OCI-LY7 (cell line): ENCODE measurements around the gene RPS21. TPM values are rescaled to one million over a fixed set of nuclear protein-coding genes. Genes with fewer than 3 reads are reported as not detected.

ENCODE experiments used
- BruUV-seq: library from RNA; stranded (reverse); fragments of 400-500 nt; replicated peaks from 2 replicates; lab custom pipeline; 2021; lab: Mats Ljungman, UMichigan
- CTCF ChIA-PET: fragments of 300-600 bp; sonication (Branson Sonifier 250); formaldehyde crosslinking; loops from one replicate; lab custom pipeline; 2022; ENCODE audit warnings: antibody characterized with exemption; ENCODE audit not compliant: unreplicated experiment; lab: Charles Lee
- POLR2A ChIA-PET: fragments of 300-600 bp; sonication (Branson Sonifier 250); formaldehyde crosslinking; loops from one replicate; lab custom pipeline; 2022; ENCODE audit warnings: antibody characterized with exemption; lab: Charles Lee
- DNase-seq: peaks from one replicate; pipeline ENCODE4 v3.0.0-alpha.2; 2015; ENCODE audit warnings: low spot score
- H2AFZ ChIP-seq: fragments of 200-600 bp; sonication (generic), shearing (Covaris generic); 2 replicates; pipeline ENCODE4 v1.6.1; 2014; ENCODE audit warnings: mild to moderate bottlenecking, antibody characterized with exemption, low read length, moderate library complexity
- H3K27ac ChIP-seq: fragments of 200-600 bp; sonication (generic); 2 replicates; pipeline ENCODE4 v1.5.1; 2014; ENCODE audit warnings: mixed run types, low read depth, mild to moderate bottlenecking, moderate library complexity, low read length, inconsistent platforms; ENCODE audit not compliant: poor library complexity, severe bottlenecking
- H3K36me3 ChIP-seq: fragments of 200-600 bp; sonication (generic); 2 replicates; pipeline ENCODE4 v1.6.1; 2014; ENCODE audit warnings: mild to moderate bottlenecking, antibody characterized with exemption, low read length, moderate library complexity, mixed read lengths; ENCODE audit not compliant: insufficient read depth
- H3K4me1 ChIP-seq: fragments of 200-600 bp; sonication (generic); 2 replicates; pipeline ENCODE4 v1.5.1; 2014; ENCODE audit warnings: mild to moderate bottlenecking, low read length; ENCODE audit not compliant: insufficient read depth, poor library complexity, severe bottlenecking
- H3K4me2 ChIP-seq: fragments of 200-600 bp; sonication (generic); 2 replicates; pipeline ENCODE4 v1.6.1; 2014; ENCODE audit warnings: mild to moderate bottlenecking, low read length
- H3K4me3 ChIP-seq: fragments of 200-600 bp; sonication (generic); 2 replicates; pipeline ENCODE4 v1.5.1; 2014; ENCODE audit warnings: mild to moderate bottlenecking, low read depth, low read length; ENCODE audit not compliant: poor library complexity, severe bottlenecking
- H3K79me2 ChIP-seq: fragments of 200-600 bp; sonication (generic); 2 replicates; pipeline ENCODE4 v1.6.1; 2016; ENCODE audit warnings: low read depth, mild to moderate bottlenecking, low read length, moderate library complexity, mixed read lengths; ENCODE audit not compliant: insufficient read depth
- H3K9me2 ChIP-seq: fragments of 200-600 bp; sonication (generic); 2 replicates; pipeline ENCODE4 v1.6.1; 2016; ENCODE audit warnings: mild to moderate bottlenecking, low read length, mixed read lengths; ENCODE audit not compliant: insufficient read depth
- H3K9me3 ChIP-seq: fragments of 200-600 bp; sonication (generic); 2 replicates; pipeline ENCODE4 v1.6.1; 2014; ENCODE audit warnings: mild to moderate bottlenecking, mixed run types, low read length, mixed read lengths
- H4K20me1 ChIP-seq: fragments of 200-600 bp; sonication (generic); 2 replicates; pipeline ENCODE4 v1.6.1; 2014; ENCODE audit warnings: mild to moderate bottlenecking, antibody characterized with exemption, low read length, moderate library complexity, mixed read lengths; ENCODE audit not compliant: insufficient read depth
- EZH2phosphoT487 ChIP-seq: fragments of 200-600 bp; sonication (generic); IDR thresholded peaks from 2 replicates; pipeline ENCODE4 v1.6.1; 2018; ENCODE audit warnings: low read depth, borderline replicate concordance, mild to moderate bottlenecking, mixed run types, antibody characterized with exemption, low read length, moderate library complexity, mixed read lengths
- intact Hi-C: fragments of 100-400 bp; cut with micrococcal nuclease; formaldehyde crosslinking; loops from one replicate; pipeline ENCODE4 v1.10.0; 2022; ENCODE audit not compliant: unreplicated experiment
- total RNA-seq, 2 experiments: library from RNA; depleted of rRNA in 1 of 2; stranded (reverse); fragments of >200 nt in 1 of 2; shearing (Covaris generic) in 1 of 2; gene quantifications; 2 replicates each; pipeline ENCODE4 v1.2.3, GENCODE V29; 2014 to 2022
- TF ChIP-seq, protein P1 (sequence below): fragments of 200-600 bp; sonication (generic); conservative IDR thresholded peaks from 2 replicates; pipeline ENCODE4 v1.5.1; 2014; ENCODE audit warnings: mild to moderate bottlenecking, antibody characterized with exemption, low read length, moderate library complexity, mixed read lengths

Gene RPS21
- total RNA-seq, 2 experiments from 2014 or later, result 2,571 to 3,376 TPM

- Histone ChIP-seq H3K36me3 (no peaks in the 10 kb centered on the region), H4K20me1 (no peaks in the 10 kb centered on the region), H3K9me2 (no peaks in the 10 kb centered on the region), H3K9me3 (no peaks in the 10 kb centered on the region), H3K27ac (no peak overlapping the region), H3K4me3 (no peak overlapping the region), H2AFZ (no peak overlapping the region), H3K79me2 (no peaks in the 10 kb centered on the region), H3K4me2 (no peak overlapping the region), H3K4me1 (peaks cover 34% of the 10 kb centered on the region)
- no peak for DNase-seq
- BruUV-seq, result no TSS peak
- POLR2A ChIA-PET, result interaction anchor here (0.9 kb wide), 1 partner anchor 67 kb away, joined by 4 read pairs; the partner anchor contains the start of gene ADRM1
- CTCF ChIA-PET, result no interaction called here
- intact Hi-C loops, result loop anchor here (5.0 kb wide), 1 partner anchor 47 kb away; no protein-coding TSS in a partner anchor
- TF ChIP-seq EZH2phosphoT487, result no peak
- TF ChIP-seq, protein P1, sequence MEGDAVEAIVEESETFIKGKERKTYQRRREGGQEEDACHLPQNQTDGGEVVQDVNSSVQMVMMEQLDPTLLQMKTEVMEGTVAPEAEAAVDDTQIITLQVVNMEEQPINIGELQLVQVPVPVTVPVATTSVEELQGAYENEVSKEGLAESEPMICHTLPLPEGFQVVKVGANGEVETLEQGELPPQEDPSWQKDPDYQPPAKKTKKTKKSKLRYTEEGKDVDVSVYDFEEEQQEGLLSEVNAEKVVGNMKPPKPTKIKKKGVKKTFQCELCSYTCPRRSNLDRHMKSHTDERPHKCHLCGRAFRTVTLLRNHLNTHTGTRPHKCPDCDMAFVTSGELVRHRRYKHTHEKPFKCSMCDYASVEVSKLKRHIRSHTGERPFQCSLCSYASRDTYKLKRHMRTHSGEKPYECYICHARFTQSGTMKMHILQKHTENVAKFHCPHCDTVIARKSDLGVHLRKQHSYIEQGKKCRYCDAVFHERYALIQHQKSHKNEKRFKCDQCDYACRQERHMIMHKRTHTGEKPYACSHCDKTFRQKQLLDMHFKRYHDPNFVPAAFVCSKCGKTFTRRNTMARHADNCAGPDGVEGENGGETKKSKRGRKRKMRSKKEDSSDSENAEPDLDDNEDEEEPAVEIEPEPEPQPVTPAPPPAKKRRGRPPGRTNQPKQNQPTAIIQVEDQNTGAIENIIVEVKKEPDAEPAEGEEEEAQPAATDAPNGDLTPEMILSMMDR, result no peak
Observed at GRCh38 chr20:62369815-62370114, 17.1 kb upstream of the RPS21 start.

GRCh38 chr20:62370115-62370806 lies 16.6 kb upstream of the RPS21 start:
- CTCF ChIA-PET, result no interaction called here
- Histone ChIP-seq H3K4me2 (no peak overlapping the region), H3K27ac (no peak overlapping the region), H3K79me2 (no peaks in the 10 kb centered on the region), H3K9me3 (no peaks in the 10 kb centered on the region), H3K4me3 (no peak overlapping the region), H3K9me2 (no peaks in the 10 kb centered on the region), H3K36me3 (no peaks in the 10 kb centered on the region), H3K4me1 (peaks cover 32% of the 10 kb centered on the region), H2AFZ (no peak overlapping the region), H4K20me1 (no peaks in the 10 kb centered on the region)
- intact Hi-C loops, result no loop called here
- POLR2A ChIA-PET, result interaction anchor here (0.9 kb wide), 1 partner anchor 68 kb away, joined by 4 read pairs; the partner anchor contains the start of gene ADRM1
- no TSS peak for BruUV-seq
- DNase-seq, result no peak
- no peak for TF ChIP-seq EZH2phosphoT487
- TF ChIP-seq, protein P1, result no peak

DNA sequence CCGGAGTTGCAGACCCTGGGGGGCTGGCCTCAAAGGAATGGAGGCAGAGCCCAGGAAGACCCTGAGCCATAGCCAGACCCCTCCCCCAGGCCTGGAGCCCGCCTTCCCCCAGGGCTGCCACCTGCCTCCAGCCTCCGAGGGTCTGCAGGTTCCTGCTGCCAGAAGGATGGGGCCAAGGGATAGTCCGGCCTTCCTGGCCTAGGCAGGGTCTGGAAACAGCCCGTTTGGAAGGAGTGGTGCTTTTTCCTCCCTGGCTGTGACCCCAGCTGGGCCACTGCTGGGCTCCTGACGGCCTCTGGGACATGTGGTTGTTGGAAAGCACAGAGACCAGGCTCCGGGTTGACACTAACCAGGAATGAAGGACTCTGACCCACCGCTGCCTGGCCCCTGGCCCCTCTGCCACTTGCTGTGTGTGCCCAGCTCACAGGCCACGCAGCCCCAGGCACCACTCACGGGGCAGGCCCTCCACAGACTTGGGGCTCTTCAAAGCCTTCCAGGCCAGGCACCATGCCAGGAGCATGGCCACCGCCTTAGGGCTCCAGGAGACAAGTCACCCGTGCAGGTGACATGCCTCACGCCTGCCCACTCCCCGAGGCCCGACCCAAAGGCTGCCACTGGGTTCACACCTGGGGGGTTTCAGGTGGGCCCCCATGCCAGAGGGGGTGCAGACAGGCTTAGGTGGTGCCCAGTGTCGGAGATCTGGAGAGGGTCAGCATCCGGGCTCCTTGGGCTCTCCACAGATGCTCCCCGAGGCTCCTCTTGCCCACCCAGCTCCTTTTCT lies 15.9 kb upstream of the RPS21 start:
- DNase-seq, result no peak
- TF ChIP-seq EZH2phosphoT487, result no peak
- TF ChIP-seq, protein P1, result no peak

More for the DNA sequence above, 15.9 kb upstream of the RPS21 start:
- Histone ChIP-seq H3K4me2 (no peak overlapping the region), H3K27ac (no peak overlapping the region), H4K20me1 (no peaks in the 10 kb centered on the region), H3K4me1 (peaks cover 25% of the 10 kb centered on the region), H3K9me3 (no peaks in the 10 kb centered on the region), H3K79me2 (no peaks in the 10 kb centered on the region), H3K36me3 (no peaks in the 10 kb centered on the region), H3K9me2 (no peaks in the 10 kb centered on the region), H2AFZ (no peak overlapping the region), H3K4me3 (no peak overlapping the region)
- POLR2A ChIA-PET, result no interaction called here
- intact Hi-C loops, result no loop called here
- no TSS peak for BruUV-seq
- CTCF ChIA-PET, result no interaction called here
